Activated naive CD4-positive, alpha-beta T cell treated with anti-CD3 and anti-CD28 coated beads, Interleukin-2, amount 50 U/mL, for 16 hours (primary cell): Measurements from ENCODE around the gene RIT2.

ENCODE experiments used
- DNase-seq: peaks from one replicate; pipeline ENCODE4 v3.0.0-alpha.2; 2020

The RIT2 gene

DNA sequence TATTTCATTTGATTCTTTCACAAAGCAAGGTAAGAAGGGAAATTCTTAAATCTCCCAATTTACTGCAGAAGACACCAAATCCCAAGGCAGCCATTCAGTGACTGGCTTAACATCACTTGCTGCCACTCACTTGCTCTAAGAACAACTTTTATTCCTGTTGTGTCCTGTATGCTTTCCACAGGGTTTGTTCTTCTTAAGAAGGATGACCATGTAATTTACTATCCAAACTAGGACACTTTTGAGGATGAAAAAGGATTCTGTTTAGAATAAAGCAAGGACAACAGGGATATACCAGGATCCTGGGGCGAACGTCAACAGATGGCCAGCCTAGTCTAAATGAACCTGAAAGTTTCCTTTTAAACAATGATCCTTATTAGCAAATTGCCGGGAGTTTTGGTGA, 34.8 kb downstream of the RIT2 start:
- DNase-seq: no peak

DNA sequence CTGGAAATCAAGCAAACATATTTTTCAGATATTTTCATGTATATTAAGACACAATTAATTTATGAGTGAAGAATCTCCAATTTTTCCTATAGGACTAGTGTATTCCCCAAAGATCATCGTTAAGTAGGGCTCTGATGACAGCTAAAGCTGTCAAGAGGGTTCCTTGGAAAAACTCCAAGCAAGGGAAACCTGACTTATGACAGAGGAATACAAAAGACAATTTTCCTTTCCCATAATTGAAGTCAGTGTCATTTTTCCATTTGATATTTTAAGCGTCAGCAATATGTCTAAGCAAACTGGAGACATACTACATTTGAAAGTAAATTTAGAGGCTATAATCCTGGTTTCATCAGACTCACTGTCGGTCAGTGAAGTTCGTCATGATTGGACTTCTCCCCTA, 36.1 kb downstream of the RIT2 start:
- no peak for DNase-seq

DNA sequence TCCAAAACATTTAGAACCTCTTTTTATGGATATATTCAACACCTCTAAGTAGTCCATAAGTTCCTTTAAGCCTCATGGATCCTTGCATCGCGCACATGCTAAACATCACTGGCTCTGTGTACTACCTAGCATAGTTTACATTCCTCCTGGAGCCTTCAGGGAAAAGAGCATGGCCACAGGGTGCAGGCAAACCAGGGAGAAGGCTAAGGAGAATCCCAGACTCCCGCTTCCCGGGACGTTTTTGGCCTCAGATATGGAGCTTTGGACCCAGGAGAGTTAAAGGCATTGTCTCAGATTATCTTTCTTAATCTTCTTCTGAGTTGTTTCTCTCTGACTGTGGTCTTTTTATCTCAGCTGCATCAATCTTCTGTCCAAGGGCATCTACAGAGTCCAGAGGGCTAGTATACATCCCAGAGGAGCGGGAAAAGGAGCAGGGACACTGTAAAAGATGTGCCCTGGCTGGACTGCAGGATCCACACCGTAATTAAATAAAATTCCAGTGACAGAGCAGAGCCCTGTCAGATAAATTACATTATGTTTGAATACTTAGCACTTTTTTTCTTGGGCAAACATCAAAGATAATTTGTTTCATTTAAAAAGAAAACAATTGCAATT, 36.9 kb downstream of the RIT2 start:
- DNase-seq: no peak

DNA sequence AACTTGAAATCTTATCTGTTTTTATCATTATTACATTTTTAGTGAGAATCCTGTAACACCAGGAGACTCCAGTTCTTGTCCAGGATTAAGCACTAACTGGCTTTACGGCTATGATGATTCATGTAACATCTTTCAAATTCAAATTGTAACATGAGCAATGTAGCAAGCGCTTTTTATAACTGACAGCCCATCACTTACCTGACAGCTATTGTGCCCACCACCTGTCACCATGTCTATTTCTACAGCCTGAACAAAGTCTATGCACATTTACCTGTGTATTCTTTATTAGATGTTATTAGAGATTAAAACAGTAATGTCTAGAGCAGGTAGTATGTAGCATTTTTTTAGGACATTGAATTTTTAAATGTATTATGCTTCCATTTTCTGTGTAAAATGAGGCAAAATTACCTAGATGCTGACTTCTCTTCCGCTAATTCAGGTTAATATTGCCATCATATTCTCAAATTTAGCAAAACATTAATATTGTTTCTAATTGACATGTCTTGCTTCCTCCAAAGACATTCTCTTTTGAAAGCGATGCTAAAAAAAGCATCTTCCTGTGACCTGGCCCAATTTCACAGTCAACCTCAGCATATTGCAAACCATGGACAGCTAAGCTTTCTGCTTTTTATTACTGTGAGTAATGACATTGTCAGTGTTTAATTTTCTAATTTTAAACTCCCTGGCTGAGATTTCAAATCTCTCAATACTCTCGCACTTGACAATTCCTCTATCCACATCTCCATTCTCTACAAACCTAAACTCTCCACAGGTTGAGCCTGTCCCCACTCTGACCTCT, 37.8 kb downstream of the RIT2 start:
- DNase-seq: no peak

DNA sequence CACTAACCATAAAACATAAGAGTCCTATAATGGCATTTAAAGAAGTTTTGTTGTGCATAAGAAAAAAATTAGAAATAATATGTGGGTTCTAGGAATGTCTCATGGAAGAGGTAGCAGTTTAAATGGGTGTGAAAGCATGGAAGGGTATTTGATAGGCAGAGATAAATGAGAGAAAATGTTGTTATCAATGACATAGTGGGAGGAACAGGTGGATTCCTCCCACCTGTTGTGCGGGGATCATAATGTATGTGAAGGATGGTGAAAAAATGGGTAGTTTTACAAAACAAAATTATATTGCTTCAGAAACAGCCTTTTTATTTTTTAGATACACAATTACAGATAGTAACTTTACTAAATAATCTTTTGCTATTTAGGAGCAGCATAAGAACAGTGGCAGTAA, 41.7 kb downstream of the RIT2 start:
- no peak for DNase-seq

DNA sequence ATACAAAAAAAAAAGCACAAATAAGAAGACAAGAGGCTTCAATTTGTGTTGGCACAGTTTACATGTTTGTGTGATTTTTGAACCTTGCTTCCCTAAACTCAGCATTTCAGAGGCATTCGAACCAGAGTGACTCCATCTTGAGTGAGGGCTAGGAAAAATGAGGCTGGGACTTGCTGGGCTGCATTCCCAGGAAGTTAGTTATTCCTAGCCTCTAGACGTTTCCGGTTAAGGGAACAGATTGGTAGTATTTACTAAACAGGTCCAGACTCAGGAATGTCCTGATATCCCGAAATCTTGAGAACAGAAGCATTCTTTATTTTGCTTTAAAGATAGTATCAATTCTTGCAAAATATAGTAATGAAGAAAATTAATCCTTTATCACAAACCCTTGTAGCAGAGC, 46.7 kb downstream of the RIT2 start:
- DNase-seq: no peak

DNA sequence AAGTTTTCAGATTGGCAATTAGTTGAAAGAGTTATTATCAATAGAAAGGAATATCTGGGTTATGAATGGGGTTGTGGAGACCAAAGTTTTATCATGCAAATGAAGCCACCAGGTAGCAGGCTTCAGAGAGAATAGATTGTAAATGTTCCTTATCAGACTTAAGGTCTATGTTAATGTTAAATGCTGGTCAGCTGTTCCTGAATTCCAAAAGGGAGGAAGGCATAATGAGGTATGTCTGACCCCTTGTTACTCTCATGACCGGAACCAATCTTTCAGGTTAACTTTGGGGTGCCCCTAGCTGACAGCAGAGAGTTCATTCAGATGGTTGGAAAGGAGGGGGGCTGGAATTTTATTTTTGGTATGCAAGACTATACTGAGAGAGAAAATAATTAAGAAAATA, 47.9 kb downstream of the RIT2 start:
- DNase-seq: no peak

DNA sequence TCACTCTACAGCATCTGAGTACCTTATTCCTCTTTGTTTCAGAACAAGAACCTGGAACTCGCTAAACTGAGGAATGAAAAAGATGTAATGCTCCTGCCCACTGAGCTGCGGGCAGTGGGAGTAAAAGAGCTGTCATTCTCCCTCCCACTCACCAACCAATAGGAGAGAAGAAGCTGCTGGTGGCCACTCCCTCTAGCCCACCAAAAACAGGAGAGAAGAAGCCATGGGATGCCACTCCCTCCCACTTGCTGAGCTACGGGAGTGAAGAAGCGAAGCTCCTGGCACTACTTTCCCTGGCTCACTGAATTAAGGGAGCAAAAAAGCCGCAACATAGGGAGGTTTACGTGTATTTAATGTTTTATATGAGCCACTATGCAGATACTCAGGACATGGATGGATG, 53.7 kb downstream of the RIT2 start:
- DNase-seq: no peak

DNA sequence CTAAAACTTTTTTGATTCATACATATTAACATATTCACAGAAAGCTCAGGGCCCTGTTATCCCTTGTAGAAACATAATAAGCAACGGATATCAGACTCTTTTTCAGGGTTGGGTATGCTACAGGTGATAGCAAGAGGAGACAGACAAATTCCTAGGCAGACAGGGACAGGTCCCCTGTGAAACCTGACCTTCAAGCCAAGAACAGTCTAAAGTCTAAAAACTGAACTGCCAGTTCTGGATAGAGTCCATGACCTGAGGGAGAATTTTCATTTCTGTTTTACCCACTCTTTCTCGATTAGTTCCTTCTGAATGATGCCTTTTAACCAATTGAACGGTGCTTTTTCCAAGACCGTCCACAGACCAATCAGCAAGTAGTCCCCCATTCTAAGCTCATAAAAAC, 54.2 kb downstream of the RIT2 start:
- DNase-seq: no peak

DNA sequence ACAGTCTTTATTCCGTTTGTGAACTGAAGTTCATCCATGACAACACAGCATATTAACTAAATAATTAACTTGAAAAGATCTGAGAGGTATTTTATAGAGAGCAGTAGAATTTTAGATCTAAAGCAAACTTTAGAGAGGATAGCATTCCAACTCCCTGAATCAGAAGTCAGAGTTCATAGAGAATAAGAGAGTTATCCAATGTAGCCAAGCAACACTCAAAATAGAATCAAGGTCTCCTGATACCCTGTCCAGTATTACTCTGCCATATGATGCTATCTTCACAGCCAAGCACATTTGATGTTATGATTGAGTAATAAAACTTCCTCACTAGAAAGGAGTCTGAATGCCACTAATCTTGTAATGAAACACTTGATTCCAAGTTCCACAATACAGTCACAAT, 55.5 kb downstream of the RIT2 start:
- DNase-seq: no peak

DNA sequence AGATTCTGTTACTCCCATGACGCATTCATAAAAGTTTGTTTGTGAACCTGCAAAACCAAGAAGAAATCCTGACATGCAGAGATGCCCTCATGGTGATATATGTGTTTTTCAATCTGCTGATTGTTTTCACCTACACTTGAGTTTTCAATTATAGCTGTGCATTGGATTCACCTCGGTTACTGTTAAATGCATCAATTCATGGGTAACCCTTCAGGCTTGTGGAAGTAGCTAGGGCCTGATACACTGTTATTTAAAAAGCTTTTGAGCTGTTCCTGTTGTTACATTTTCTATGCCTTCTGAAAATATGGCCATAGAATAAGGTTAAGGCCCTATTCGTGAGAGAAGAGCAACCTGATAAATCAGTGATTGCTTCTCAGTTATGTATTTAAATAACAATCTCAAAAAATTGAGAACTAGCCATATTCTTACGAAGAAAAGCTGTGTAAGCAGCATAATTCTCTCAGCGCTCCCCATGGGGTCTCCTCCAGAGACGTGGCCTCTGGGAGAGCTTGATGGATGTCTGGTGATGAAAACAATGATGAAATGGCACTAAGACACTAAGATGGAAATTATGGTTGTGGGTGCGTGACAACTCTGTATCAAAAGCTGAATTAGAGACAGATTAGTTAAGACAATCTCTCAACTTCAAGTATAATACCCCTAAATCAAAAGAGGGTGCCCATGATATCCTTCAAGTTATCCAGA, 60.5 kb downstream of the RIT2 start:
- no peak for DNase-seq

DNA sequence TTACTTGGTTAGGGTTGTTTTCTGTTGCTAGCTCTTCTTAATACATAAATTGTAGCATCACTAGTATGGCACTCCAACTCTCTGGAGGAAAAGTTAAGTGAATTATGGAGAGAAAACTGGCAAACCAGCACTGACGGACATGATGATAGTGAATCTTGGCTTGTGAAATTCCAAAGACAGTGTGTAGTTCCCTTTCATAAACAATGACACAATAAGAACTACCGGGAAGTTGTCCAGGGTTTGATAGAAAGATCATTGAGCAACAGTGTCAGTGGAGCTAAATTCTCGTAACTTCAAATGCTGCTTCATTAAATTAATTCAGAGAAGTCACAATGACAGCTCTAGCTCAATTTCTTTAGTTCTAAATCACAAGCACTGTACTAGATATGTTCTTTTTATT, 66.5 kb downstream of the RIT2 start:
- no peak for DNase-seq

DNA sequence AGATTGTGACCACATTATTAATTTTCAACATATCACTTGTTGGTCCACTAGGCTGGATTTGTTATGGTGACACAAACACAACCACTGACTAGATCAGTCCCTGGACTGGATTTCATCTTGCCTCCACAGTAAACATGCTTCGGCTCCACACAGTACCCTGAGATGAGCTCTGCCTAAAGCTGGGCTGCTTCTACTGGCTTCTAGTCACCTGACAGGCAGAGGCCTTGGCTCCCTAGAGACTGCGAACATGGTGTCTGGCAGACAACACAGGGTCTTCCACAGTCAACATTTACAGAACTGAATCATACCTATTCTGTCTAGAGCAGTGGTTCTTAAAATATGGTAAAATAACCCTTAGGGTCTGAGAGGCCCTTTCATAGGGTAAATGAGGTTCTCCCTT, 69.2 kb downstream of the RIT2 start:
- DNase-seq: no peak

DNA sequence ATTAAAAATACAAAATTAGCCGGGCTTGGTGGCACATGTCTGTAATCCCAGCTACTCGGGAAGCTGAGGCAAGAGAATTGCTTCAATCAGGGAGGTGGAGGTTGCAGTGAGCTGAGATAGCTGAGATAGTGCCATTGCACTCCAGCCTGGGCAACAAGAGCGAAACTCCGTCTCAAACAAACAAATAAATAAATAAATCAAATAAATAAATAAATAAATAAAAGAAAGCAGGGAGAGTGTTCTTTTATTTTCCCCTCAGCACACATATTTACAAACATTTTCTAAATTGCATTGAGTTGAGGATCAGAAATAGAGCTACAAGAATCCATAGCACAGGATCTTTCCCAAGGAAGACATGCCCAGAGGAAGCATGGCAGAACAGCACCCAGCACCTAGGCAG, 71.9 kb downstream of the RIT2 start:
- no peak for DNase-seq

DNA sequence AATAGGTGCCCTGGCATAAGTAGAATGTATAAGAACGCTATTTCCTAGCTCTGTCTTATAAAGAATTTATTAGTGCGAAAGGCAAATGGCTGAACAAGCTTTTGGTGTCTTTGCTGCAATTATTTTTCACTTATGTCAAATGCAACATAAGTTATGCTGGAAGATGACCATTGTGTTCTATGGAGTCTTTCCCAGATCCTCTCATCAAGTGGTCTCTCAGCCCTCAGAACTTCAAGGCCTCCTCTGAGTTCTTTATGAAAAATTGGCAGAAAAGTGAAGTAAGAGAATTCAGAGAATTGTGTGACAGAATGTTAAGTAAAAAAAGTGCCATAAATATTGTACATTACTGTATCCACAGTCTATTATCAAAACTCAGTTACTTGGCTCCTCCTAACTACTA, 75.2 kb downstream of the RIT2 start:
- DNase-seq: no peak

DNA sequence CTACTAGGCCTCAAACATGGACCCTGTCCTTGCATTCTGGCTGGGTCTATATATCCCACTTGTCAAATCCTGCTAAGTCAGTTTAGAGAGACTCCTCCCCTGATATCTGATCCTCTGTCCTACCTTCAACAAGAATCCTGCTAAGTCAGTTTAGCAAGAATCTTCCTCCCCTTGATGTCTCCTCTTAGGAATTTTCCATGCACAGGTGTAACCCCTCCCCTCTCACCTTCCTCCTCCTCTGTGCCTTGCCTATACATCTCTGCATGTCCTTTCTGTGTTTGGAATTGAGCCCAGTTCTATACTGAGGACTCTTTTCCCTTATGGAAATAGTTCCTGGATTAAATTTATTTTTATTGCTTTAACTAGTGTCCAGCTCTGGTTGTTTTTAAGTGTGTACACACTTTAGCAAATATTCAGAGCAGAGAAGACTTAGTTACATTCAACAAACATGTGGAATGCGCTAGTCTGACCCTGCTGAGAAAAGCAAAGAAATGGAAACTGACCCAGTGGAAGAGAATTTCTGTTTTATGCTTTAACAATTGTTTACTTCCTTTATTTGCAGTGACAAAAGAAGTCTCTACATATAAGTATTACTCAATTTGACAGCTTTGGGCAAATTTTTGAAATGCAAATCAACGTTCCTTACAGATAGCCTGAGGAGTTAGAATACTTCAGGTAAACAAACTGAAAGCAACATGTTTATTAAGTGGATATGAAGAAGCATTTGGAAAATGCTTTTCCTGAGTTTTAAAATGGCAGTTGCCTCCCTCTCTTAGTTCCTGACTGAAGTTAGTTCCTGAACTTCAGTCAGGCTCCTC, 80.6 kb downstream of the RIT2 start:
- DNase-seq: no peak

DNA sequence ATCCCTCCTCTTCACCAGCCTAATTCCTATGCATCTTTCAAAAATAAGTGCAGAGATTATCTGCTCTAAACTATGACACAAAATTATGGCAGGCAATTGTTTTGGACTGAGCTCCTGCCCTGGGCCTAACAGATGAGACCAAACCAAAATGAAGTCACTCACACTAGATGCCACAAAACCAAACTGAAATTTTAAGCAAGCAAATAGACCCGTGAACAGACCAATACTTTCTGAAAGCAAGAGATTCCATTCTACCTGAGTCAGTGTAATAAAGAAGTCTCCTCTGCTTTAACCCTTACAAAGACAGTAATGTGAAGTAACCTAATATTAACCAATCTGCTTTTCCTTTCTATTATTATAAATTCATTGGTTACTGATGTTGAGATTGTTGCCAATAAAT, 84.3 kb downstream of the RIT2 start:
- DNase-seq: no peak

DNA sequence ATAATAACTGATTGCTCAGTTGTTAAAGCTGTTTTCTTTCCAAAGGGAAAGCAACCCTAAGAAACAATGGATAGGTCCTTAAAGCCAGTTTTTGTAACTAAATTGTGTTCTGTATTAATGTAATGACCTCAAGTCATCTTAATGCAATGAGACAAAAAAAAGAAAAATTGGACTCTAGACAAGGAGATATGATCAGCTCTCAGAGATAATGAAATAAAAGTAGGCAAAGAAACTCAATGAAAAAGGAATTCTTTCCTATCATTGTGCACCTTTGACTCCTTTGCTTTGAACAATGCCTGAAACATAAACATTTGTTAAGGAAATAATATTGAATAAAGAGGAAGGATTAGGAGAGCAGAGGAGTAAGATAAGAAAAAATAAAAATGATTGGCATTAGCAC, 86.1 kb downstream of the RIT2 start:
- DNase-seq: no peak

DNA sequence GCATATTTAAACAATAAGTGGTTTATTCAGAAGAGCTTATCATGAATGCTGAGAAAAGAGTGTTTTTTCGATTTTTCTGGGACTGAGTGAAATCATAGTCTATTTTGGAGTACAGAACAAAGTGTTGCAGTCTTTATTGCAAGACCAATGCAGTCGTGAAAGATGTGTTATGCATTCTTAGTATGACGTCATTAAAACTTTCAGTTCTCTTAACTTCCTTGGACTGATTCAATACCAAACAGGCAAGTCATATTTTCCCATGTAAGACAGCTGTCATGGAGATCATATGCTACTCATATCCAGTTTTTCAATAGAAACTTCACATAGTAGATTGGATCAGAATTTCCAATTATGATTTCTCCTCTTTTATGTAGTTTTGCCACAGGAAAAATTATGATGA, 92.6 kb downstream of the RIT2 start:
- no peak for DNase-seq

DNA sequence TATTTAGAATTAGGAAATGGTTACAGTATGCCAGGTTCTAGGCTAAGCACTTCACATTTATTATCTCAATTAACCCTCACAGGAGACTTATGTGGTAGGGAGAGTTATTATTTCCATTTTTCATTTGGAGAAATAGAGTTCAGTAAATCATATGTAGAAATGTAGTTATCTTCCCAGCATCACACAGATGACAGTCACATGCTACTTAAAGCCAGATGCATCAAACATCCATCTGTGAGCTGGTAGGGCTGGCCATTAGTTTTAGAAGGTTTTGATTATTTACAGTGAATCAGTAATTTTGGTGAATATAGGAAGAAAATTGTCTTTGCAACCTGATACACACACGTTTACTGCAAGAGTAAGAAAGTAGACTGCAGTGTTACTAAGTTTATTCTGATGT, 97.9 kb downstream of the RIT2 start:
- no peak for DNase-seq

DNA sequence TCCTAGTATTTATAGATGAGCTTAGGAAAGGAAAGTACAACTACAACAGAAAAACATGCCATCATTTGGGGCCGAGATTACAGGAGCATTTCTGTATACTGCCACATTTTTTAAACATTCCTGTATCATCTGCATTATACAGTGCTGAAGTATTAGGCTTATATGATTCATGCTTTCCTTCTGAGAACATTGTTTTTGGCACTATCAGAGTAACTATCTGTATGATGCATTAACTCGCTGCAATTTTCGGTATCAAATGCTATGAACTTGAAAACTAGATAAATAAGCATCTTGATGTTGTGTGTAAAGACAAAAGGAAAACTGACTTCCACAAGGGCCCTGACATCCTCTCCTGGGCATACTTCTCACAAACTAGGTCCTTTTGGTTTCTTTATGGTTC, 102.0 kb downstream of the RIT2 start:
- DNase-seq: no peak

DNA sequence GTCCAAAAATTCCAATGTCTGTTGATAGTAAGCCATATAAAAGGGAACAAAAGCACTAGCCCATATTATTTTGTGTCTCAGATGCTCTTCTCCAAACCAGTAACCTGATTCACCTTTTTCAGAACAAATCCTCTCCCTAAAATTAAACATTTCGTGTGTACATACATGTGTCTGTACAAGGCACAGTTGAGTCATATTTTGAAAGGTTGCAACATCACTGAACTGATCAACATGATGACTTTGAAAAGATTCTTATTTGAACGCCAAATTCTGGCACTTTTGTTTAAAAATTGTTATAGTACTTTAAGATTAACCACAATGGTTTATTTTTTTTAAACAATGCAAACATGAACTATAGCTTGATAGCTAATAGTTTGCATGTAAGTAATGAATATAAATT, 102.5 kb downstream of the RIT2 start:
- no peak for DNase-seq

DNA sequence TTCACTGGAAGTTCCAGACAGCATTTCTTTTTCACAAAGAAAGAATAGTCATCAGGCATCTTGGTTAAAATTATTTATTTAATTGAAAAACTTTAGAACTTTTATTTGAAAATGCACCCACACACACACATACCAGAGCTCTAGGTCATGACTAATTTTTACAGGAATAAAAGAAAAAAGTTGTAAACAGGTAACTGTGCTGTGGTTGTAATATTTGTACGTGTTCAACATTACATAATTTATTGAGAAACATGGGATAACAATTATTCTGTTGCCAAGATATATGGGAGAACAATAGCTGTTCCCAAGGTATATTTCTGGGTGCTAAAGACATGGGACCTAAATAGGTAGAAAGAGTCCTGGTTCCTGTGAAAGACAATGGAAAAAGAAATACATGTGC, 104.9 kb downstream of the RIT2 start:
- DNase-seq: no peak

DNA sequence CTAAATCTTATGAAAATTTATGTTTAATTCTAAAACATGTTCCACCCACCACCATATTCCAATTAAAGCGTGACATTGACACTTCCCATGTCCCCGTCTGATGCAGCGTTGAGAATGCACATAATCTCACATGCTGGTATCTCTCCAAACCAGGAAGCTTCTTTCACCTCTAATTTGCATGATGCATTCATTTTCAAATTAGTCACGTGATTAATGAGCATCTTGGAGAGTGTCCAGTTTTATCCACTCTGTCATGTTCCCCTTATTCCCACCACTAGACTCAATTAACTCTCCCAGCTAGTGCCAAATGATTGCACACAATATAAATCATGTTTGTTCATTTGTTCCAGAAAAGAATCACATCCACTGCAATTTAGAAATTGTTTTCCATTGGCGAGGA, 105.8 kb downstream of the RIT2 start:
- no peak for DNase-seq
